B cell (primary cell): ENCODE measurements around the gene BMF. TPM values are rescaled to one million over a fixed set of nuclear protein-coding genes. Genes with fewer than 3 reads are reported as not detected.

Source experiments
- ATAC-seq: fragments of 200-7000 bp; cut with Tn5 transposase; one replicate; pipeline ENCODE4 v1.10.0; 2021; ENCODE audit warnings: low read depth, mild to moderate bottlenecking, moderate number of reproducible peaks, moderate library complexity
- CTCF ChIA-PET: fragments of 350-600 bp; sonication (Branson Sonifier 250); formaldehyde crosslinking; loops from one replicate; lab custom pipeline; 2021; ENCODE audit warnings: antibody characterized with exemption, inconsistent platforms; lab: Charles Lee
- POLR2A ChIA-PET: fragments of 350-600 bp; sonication (Branson Sonifier 250); formaldehyde crosslinking; loops from one replicate; lab custom pipeline; 2021; ENCODE audit warnings: antibody characterized with exemption; lab: Charles Lee
- DNase-seq: peaks from one replicate; pipeline ENCODE4 v3.0.0; 2013
- H2AFZ ChIP-seq: 2 replicates; pipeline ENCODE4 v1.6.1; 2012; ENCODE audit warnings: mild to moderate bottlenecking, low read depth, low read length; ENCODE audit not compliant: insufficient read depth, poor library complexity, severe bottlenecking
- H3K27ac ChIP-seq, 2 donors: 1 replicate in 1 of 2; 2 replicates in 1 of 2; pipeline ENCODE4 v1.5.1; 2012 to 2013; ENCODE audit warnings: low read length in 2 of 2, mild to moderate bottlenecking in 2 of 2, moderate library complexity in 1 of 2
- H3K27me3 ChIP-seq, 4 experiments: fragments of 200-600 bp in 1 of 4; sonication (generic) in 1 of 4; replicated peaks in 1 of 4; 1 replicate in 2 of 4; 2 replicates in 2 of 4; pipeline versions ENCODE4 v1.6.1 to v1.7.0; 2013 to 2016; ENCODE audit warnings: low read length in 3 of 4, mild to moderate bottlenecking in 2 of 4, mixed read lengths in 1 of 4, moderate library complexity in 1 of 4; ENCODE audit not compliant: insufficient read depth in 4 of 4, control insufficient read depth in 3 of 4; ENCODE audit errors: control extremely low read depth in 1 of 4
- H3K36me3 ChIP-seq, 2 experiments: replicated peaks in 1 of 2; 1 replicate in 1 of 2; 2 replicates in 1 of 2; pipeline versions ENCODE4 v1.6.1 to v1.7.1; 2013; ENCODE audit warnings: low read length in 1 of 2; ENCODE audit not compliant: insufficient read depth in 2 of 2, control insufficient read depth in 1 of 2; ENCODE audit errors: control extremely low read depth in 1 of 2, extremely low read depth in 1 of 2
- H3K4me1 ChIP-seq, 2 donors: fragments of 200-600 bp in 1 of 2; sonication (generic) in 1 of 2; 1 replicate in 1 of 2; 2 replicates in 1 of 2; pipeline versions ENCODE4 v1.5.1 to v1.6.1; 2013 to 2017; ENCODE audit warnings: low read length in 2 of 2; ENCODE audit not compliant: control insufficient read depth in 2 of 2, insufficient read depth in 2 of 2
- H3K4me2 ChIP-seq: replicated peaks from 2 replicates; pipeline ENCODE3; 2012; ENCODE audit warnings: mild to moderate bottlenecking, low read depth, low read length; ENCODE audit not compliant: poor library complexity, severe bottlenecking
- H3K4me3 ChIP-seq, 5 experiments: fragments of 200-600 bp in 1 of 5; sonication (generic) in 1 of 5; 1 replicate in 3 of 5; 2 replicates in 2 of 5; pipeline versions ENCODE4 v1.5.1 to v1.7.0; 2011 to 2016; ENCODE audit warnings: low read length in 4 of 5, mild to moderate bottlenecking in 4 of 5, low read depth in 2 of 5, control low read depth in 1 of 5, moderate library complexity in 1 of 5; ENCODE audit not compliant: insufficient read depth in 1 of 5; ENCODE audit errors: control extremely low read depth in 1 of 5, extremely low read depth in 1 of 5
- H3K79me2 ChIP-seq: fragments of 200-600 bp; sonication (generic); one replicate; pipeline ENCODE4 v1.6.0; 2016; ENCODE audit warnings: low read length; ENCODE audit not compliant: control insufficient read depth, insufficient read depth
- H3K9ac ChIP-seq: fragments of 200-600 bp; sonication (generic); 2 replicates; pipeline ENCODE4 v1.6.1; 2017; ENCODE audit warnings: mild to moderate bottlenecking, low read length, moderate library complexity
- H3K9me3 ChIP-seq, 3 donors: one replicate each; pipeline versions ENCODE4 v1.6.1 to v1.7.1; 2013; ENCODE audit warnings: low read length in 2 of 3; ENCODE audit not compliant: control insufficient read depth in 2 of 3, insufficient read depth in 1 of 3; ENCODE audit errors: control extremely low read depth in 1 of 3
- H4K20me1 ChIP-seq: 2 replicates; pipeline ENCODE4 v1.6.0; 2012; ENCODE audit warnings: mild to moderate bottlenecking, low read length; ENCODE audit not compliant: insufficient read depth, control insufficient read depth, poor library complexity, severe bottlenecking
- H3K27ac Mint-ChIP-seq: one replicate; pipeline ENCODE4 v1.8.0; 2021; ENCODE audit warnings: mixed read lengths
- H3K27me3 Mint-ChIP-seq: one replicate; pipeline ENCODE4 v1.8.0; 2021; ENCODE audit warnings: mixed read lengths
- H3K4me1 Mint-ChIP-seq: one replicate; pipeline ENCODE4 v1.8.0; 2021; ENCODE audit warnings: mixed read lengths
- H3K4me3 Mint-ChIP-seq: one replicate; pipeline ENCODE4 v1.8.0; 2021; ENCODE audit warnings: mixed read lengths
- H3K9me3 Mint-ChIP-seq: one replicate; pipeline ENCODE4 v1.8.0; 2022; ENCODE audit warnings: mixed read lengths; ENCODE audit not compliant: insufficient read depth
- CTCF ChIP-seq: fragments of 200-600 bp; IDR thresholded peaks from one replicate; pipeline ENCODE4 v1.8.0; 2022; ENCODE audit warnings: antibody characterized with exemption, mild to moderate bottlenecking
- EZH2 ChIP-seq: IDR thresholded peaks from 2 replicates; pipeline ENCODE4 v1.6.1; 2012; ENCODE audit warnings: borderline replicate concordance, low read depth, mild to moderate bottlenecking, moderate library complexity, low read length; ENCODE audit not compliant: insufficient read depth, poor library complexity, severe bottlenecking
- WGBS: methylation state at CpG from one replicate; pipeline ENCODE4 v1.1.5; 2013; ENCODE audit warnings: missing lambda C conversion rate; ENCODE audit not compliant: insufficient coverage; 5-methylcytosine and 5-hydroxymethylcytosine counted together
- intact Hi-C: fragments of 100-400 bp; cut with micrococcal nuclease; formaldehyde crosslinking; loops from one replicate; pipeline ENCODE4 v1.10.0; 2022
- polyA plus RNA-seq: library from polyadenylated mRNA; depleted of rRNA; stranded (reverse); fragments of >200 nt; gene quantifications from 2 replicates; pipeline ENCODE4 v1.2.3, GENCODE V29; 2012
- total RNA-seq, 2 donors: library from RNA; stranded (reverse); fragments of 120-200 nt in 1 of 2; gene quantifications; 1 replicate in 1 of 2; 2 replicates in 1 of 2; pipeline versions ENCODE4 v1.2.3 to v1.2.4, GENCODE V29; 2013 to 2022

The BMF gene
- total and polyA plus RNA-seq, 2 donors (not counting 1 experiment from before 2014, with no cell fraction given) = 43.2 to 343 TPM

GRCh38 chr15:40059821-40060220, 48.9 kb downstream of the BMF start:
- H3K79me2 ChIP-seq = peaks cover 3% of the 10 kb centered on the region
- ChIA-PET CTCF (interaction anchor here (0.9 to 3.6 kb wide), 8 partner anchors 10 to 215 kb away, joined by 3 to 30 read pairs (median 4); no protein-coding TSS in a partner anchor), POLR2A (interaction anchor here (0.5 to 1.5 kb wide), 6 partner anchors 12 to 48 kb away, joined by 3 to 5 read pairs (median 3); no protein-coding TSS in a partner anchor)

More at GRCh38 chr15:40059821-40060220, 48.9 kb downstream of the BMF start:
- WGBS = 89% methylated on average over 10 of the region's 11 CpGs
- no peak overlapping the region for H3K4me2 ChIP-seq
- no peak overlapping the region for H2AFZ ChIP-seq
- no peaks in the 10 kb centered on the region for H3K36me3 ChIP-seq
- ATAC-seq (no peak), DNase-seq (no peak)
- H3K9me3 Mint-ChIP-seq = no peaks in the 10 kb centered on the region
- H3K4me1 ChIP-seq = peaks cover 27 to 46% of the 10 kb centered on the region in 2 donors
- intact Hi-C loops = no loop called here
- peaks cover 43% of the 10 kb centered on the region for H3K4me1 Mint-ChIP-seq
- no peak for TF ChIP-seq EZH2
- no peak for TF ChIP-seq CTCF
- H3K27ac Mint-ChIP-seq = no peak overlapping the region
- no peaks in the 10 kb centered on the region for H3K9me3 ChIP-seq
- H3K9ac ChIP-seq = no peak overlapping the region
- no peaks in the 10 kb centered on the region for H4K20me1 ChIP-seq
- no peaks in the 10 kb centered on the region for H3K27me3 ChIP-seq
- no peaks in the 10 kb centered on the region for H3K27me3 Mint-ChIP-seq
- no peak overlapping the region for H3K4me3 ChIP-seq
- no peak overlapping the region for H3K27ac ChIP-seq
- H3K4me3 Mint-ChIP-seq = no peak overlapping the region
